ENCODE results near the gene CARD18. TPM values are rescaled to one million over a fixed set of nuclear protein-coding genes. Genes with fewer than 3 reads are reported as not detected.

Gene CARD18
- total and polyA plus RNA-seq, 2 donors (not counting 1 experiment from before 2014, with no cell fraction given) = not detected

DNA sequence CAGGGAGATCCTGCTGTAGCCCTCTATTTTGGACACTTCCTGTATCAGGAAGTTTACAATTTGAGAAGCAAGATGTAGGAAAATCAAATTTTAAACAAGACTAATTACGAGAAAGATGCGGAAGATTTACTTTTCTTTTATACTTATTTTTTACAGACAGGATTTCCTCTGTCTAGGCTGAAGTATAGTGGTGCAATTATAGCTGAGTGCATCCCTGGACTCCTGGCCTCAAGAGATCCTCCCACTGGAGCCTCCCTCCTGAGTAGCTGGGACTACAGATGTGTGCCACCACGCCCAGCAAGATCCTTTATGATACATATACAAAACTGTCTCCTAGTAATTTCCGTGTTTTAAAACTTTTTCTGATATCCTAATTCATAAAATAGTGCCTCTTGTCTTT is 17.2 kb upstream of the CARD18 start:
- Mint-ChIP-seq H3K4me3 (no peak overlapping the region), H3K27ac (no peak overlapping the region), H3K4me1 (no peaks in the 10 kb centered on the region), H3K9me3 (ENCODE audit: insufficient read depth) (no peaks in the 10 kb centered on the region), H3K27me3 (peaks cover 7% of the 10 kb centered on the region)
- no peak overlapping the region for H3K9ac ChIP-seq (ENCODE audit: low read length)
- no peaks in the 10 kb centered on the region for H3K9me3 ChIP-seq (ENCODE audit: control extremely low read depth in 1 of 3, control insufficient read depth in 2 of 3, insufficient read depth in 1 of 3, low read length in 2 of 3)
- TF ChIP-seq EZH2 (IDR thresholded peaks at IDR 0.05; ENCODE audit: borderline replicate concordance, insufficient read depth, low read depth, low read length, poor library complexity, severe bottlenecking) = no peak
- TF ChIP-seq, protein P1, sequence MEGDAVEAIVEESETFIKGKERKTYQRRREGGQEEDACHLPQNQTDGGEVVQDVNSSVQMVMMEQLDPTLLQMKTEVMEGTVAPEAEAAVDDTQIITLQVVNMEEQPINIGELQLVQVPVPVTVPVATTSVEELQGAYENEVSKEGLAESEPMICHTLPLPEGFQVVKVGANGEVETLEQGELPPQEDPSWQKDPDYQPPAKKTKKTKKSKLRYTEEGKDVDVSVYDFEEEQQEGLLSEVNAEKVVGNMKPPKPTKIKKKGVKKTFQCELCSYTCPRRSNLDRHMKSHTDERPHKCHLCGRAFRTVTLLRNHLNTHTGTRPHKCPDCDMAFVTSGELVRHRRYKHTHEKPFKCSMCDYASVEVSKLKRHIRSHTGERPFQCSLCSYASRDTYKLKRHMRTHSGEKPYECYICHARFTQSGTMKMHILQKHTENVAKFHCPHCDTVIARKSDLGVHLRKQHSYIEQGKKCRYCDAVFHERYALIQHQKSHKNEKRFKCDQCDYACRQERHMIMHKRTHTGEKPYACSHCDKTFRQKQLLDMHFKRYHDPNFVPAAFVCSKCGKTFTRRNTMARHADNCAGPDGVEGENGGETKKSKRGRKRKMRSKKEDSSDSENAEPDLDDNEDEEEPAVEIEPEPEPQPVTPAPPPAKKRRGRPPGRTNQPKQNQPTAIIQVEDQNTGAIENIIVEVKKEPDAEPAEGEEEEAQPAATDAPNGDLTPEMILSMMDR (IDR thresholded peaks at IDR 0.05) = no peak
- H4K20me1 ChIP-seq (ENCODE audit: control insufficient read depth, insufficient read depth, low read length, poor library complexity, severe bottlenecking) = no peaks in the 10 kb centered on the region
- DNase-seq (no peak), ATAC-seq (ENCODE audit: low read depth) (no peak)
- CTCF ChIA-PET = no interaction called here
- H3K4me3 ChIP-seq (ENCODE audit: control extremely low read depth in 1 of 5, extremely low read depth in 1 of 5, insufficient read depth in 1 of 5, low read depth in 2 of 5, low read length in 4 of 5) = no peak overlapping the region
- no peaks in the 10 kb centered on the region for H3K79me2 ChIP-seq (ENCODE audit: control insufficient read depth, insufficient read depth, low read length)
- H2AFZ ChIP-seq (ENCODE audit: insufficient read depth, low read depth, low read length, poor library complexity, severe bottlenecking) = no peak overlapping the region
- no peak overlapping the region for H3K27ac ChIP-seq (ENCODE audit: low read length in 2 of 2)
- POLR2A ChIA-PET = no interaction called here
- no CpG with 5 or more reads among the region's 4 CpGs for WGBS (ENCODE audit: insufficient coverage)
- H3K4me2 ChIP-seq (replicated peaks; ENCODE audit: low read depth, low read length, poor library complexity, severe bottlenecking) = no peak overlapping the region
- H3K4me1 ChIP-seq (ENCODE audit: control insufficient read depth in 2 of 2, insufficient read depth in 2 of 2, low read length in 2 of 2) = no peaks in the 10 kb centered on the region
- intact Hi-C loops (cut with micrococcal nuclease) = no loop called here
- H3K27me3 ChIP-seq (replicated peaks in 1 of 4; ENCODE audit: control extremely low read depth in 1 of 4, control insufficient read depth in 3 of 4, insufficient read depth in 4 of 4, low read length in 3 of 4) = no peaks in the 10 kb centered on the region
- no peaks in the 10 kb centered on the region for H3K36me3 ChIP-seq (replicated peaks in 1 of 2; ENCODE audit: control extremely low read depth in 1 of 2, control insufficient read depth in 1 of 2, extremely low read depth in 1 of 2, insufficient read depth in 2 of 2, low read length in 1 of 2)

DNA sequence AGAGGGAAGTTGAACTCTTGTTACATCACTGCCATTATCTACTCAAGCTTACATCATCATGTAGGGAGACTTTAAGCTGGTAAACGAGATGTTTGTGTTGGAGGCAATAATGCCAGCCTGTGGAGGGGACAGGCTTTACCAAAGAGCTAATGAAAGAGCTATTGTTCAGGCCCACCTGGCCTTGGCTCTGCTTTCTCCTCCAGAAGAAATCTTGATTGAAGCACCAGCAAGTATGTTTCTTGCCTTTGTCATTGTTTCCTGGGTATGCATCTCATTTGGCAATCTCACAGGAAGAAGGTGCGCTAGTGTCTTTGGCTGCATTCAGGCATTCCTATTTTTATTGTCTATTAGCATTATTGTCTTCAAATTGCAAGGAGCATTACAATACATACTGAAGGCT is 16.7 kb upstream of the CARD18 start:
- no peak overlapping the region for H3K27ac Mint-ChIP-seq
- H3K4me2 ChIP-seq (replicated peaks; ENCODE audit: low read depth, low read length, poor library complexity, severe bottlenecking) = no peak overlapping the region
- ChIA-PET POLR2A (no interaction called here), CTCF (no interaction called here)
- no peaks in the 10 kb centered on the region for H3K4me1 Mint-ChIP-seq
- H3K9ac ChIP-seq (ENCODE audit: low read length) = no peak overlapping the region
- no peaks in the 10 kb centered on the region for H3K9me3 ChIP-seq (ENCODE audit: control extremely low read depth in 1 of 3, control insufficient read depth in 2 of 3, insufficient read depth in 1 of 3, low read length in 2 of 3)
- H3K36me3 ChIP-seq (replicated peaks in 1 of 2; ENCODE audit: control extremely low read depth in 1 of 2, control insufficient read depth in 1 of 2, extremely low read depth in 1 of 2, insufficient read depth in 2 of 2, low read length in 1 of 2) = no peaks in the 10 kb centered on the region
- no peaks in the 10 kb centered on the region for H3K9me3 Mint-ChIP-seq (ENCODE audit: insufficient read depth)
- peaks cover 7% of the 10 kb centered on the region for H3K27me3 Mint-ChIP-seq
- no peak for DNase-seq
- no peaks in the 10 kb centered on the region for H3K27me3 ChIP-seq (replicated peaks in 1 of 4; ENCODE audit: control extremely low read depth in 1 of 4, control insufficient read depth in 3 of 4, insufficient read depth in 4 of 4, low read length in 3 of 4)
- H3K27ac ChIP-seq (ENCODE audit: low read length in 2 of 2) = no peak overlapping the region
- 60% methylated on average over 1 of the region's 2 CpGs for WGBS (ENCODE audit: insufficient coverage)
- H3K4me1 ChIP-seq (ENCODE audit: control insufficient read depth in 2 of 2, insufficient read depth in 2 of 2, low read length in 2 of 2) = no peaks in the 10 kb centered on the region
- no peak overlapping the region for H3K4me3 Mint-ChIP-seq
- intact Hi-C loops (cut with micrococcal nuclease) = no loop called here
- H4K20me1 ChIP-seq (ENCODE audit: control insufficient read depth, insufficient read depth, low read length, poor library complexity, severe bottlenecking) = no peaks in the 10 kb centered on the region
- no peak overlapping the region for H2AFZ ChIP-seq (ENCODE audit: insufficient read depth, low read depth, low read length, poor library complexity, severe bottlenecking)
- H3K79me2 ChIP-seq (ENCODE audit: control insufficient read depth, insufficient read depth, low read length) = no peaks in the 10 kb centered on the region
- TF ChIP-seq, protein P1 (IDR thresholded peaks at IDR 0.05) = no peak
- TF ChIP-seq EZH2 (IDR thresholded peaks at IDR 0.05; ENCODE audit: borderline replicate concordance, insufficient read depth, low read depth, low read length, poor library complexity, severe bottlenecking) = no peak
- H3K4me3 ChIP-seq (ENCODE audit: control extremely low read depth in 1 of 5, extremely low read depth in 1 of 5, insufficient read depth in 1 of 5, low read depth in 2 of 5, low read length in 4 of 5) = no peak overlapping the region
- ATAC-seq (ENCODE audit: low read depth) = no peak
